Stimulated activated CD8-positive, alpha-beta memory T cell treated with anti-CD3 and anti-CD28 coated beads, Interleukin-7, amount 100 ng/mL, for 4 hours (primary cell): ENCODE data around the gene SERPINH1.

Experiments
- DNase-seq, 2 donors: peaks; one replicate each; pipeline ENCODE4 v3.0.0-alpha.2; 2020; ENCODE audit warnings: low read depth in 2 of 2

SERPINH1 gene

GRCh38 chr11:75596914-75597313 is 34.9 kb downstream of the SERPINH1 start:
- DNase-seq = no peak

GRCh38 chr11:75597636-75598035 is 35.6 kb downstream of the SERPINH1 start:
- DNase-seq = no peak

GRCh38 chr11:75598264-75598663 is 36.2 kb downstream of the SERPINH1 start:
- DNase-seq = no peak

- DNase-seq = no peak
These were observed 36.8 kb downstream of the SERPINH1 start for GRCh38 chr11:75598900-75599299.

GRCh38 chr11:75600356-75600755 is 38.3 kb downstream of the SERPINH1 start:
- DNase-seq = no peak

- no peak for DNase-seq
These were observed 39.4 kb downstream of the SERPINH1 start for GRCh38 chr11:75601494-75601893.

GRCh38 chr11:75602951-75603350 is 40.9 kb downstream of the SERPINH1 start:
- no peak for DNase-seq

- DNase-seq = no peak
These were observed 42.0 kb downstream of the SERPINH1 start for GRCh38 chr11:75603791-75604736.

GRCh38 chr11:75606099-75606498 is 44.0 kb downstream of the SERPINH1 start:
- no peak for DNase-seq

GRCh38 chr11:75611823-75612222 is 49.8 kb downstream of the SERPINH1 start:
- DNase-seq = no peak

- DNase-seq = no peak
These were observed 53.7 kb downstream of the SERPINH1 start for GRCh38 chr11:75615751-75616150.

- no peak for DNase-seq
These were observed 54.2 kb downstream of the SERPINH1 start for GRCh38 chr11:75616281-75616680.
